SK-N-SH treated with all-trans-retinoic acid at 6 μM for 48 hours (cell line): ENCODE data around the gene UBE2S.

Experiments used
- ARNTL ChIP-seq: fragments of 450-650 bp; formaldehyde crosslinking; IDR thresholded peaks from 2 replicates; pipeline ENCODE4 v1.5.0; 2020; ENCODE audit warnings: low read depth, mild to moderate bottlenecking, moderate library complexity, borderline replicate concordance
- BACH2 ChIP-seq: fragments of 250-450 bp; sonication (Bioruptor Pico); IDR thresholded peaks from 2 replicates; pipeline ENCODE4 v1.9.0; 2021; ENCODE audit warnings: mild to moderate bottlenecking, borderline replicate concordance
- CREB5 ChIP-seq: fragments of 250-450 bp; sonication (Bioruptor Pico); IDR thresholded peaks from 2 replicates; pipeline ENCODE4 v1.5.1; 2020; ENCODE audit warnings: low read depth, mild to moderate bottlenecking, moderate library complexity
- CSDC2 ChIP-seq: fragments of 250-450 bp; sonication (Bioruptor Pico); IDR thresholded peaks from 2 replicates; pipeline ENCODE4 v1.5.0; 2020; ENCODE audit warnings: mild to moderate bottlenecking, moderate library complexity
- ESRRG ChIP-seq: fragments of 250-450 bp; sonication (Bioruptor Pico); IDR thresholded peaks from 2 replicates; pipeline ENCODE4 v1.6.1; 2021; ENCODE audit warnings: mild to moderate bottlenecking
- OSR1 ChIP-seq: fragments of 250-450 bp; sonication (Bioruptor Pico); IDR thresholded peaks from 2 replicates; pipeline ENCODE4 v1.8.0; 2022; ENCODE audit warnings: moderate library complexity, mild to moderate bottlenecking, inconsistent platforms
- PATZ1 ChIP-seq: fragments of 250-450 bp; sonication (Bioruptor Pico); IDR thresholded peaks from 2 replicates; pipeline ENCODE4 v1.8.0; 2020; ENCODE audit warnings: mild to moderate bottlenecking, moderate library complexity, borderline replicate concordance
- PPARA ChIP-seq: fragments of 250-450 bp; sonication (Bioruptor Pico); IDR thresholded peaks from 2 replicates; pipeline ENCODE4 v1.5.0; 2020; ENCODE audit warnings: mild to moderate bottlenecking, borderline replicate concordance
- RARB ChIP-seq: fragments of 250-450 bp; sonication (Bioruptor Pico); IDR thresholded peaks from 2 replicates; pipeline ENCODE4 v1.8.0; 2021; ENCODE audit warnings: mild to moderate bottlenecking, moderate library complexity
- SNAI2 ChIP-seq: fragments of 250-450 bp; sonication (Bioruptor Pico); IDR thresholded peaks from 2 replicates; pipeline ENCODE4 v1.5.0; 2020; ENCODE audit warnings: mild to moderate bottlenecking, moderate library complexity
- TOX ChIP-seq: fragments of 250-450 bp; sonication (Bioruptor Pico); IDR thresholded peaks from 2 replicates; pipeline ENCODE4 v1.8.0; 2021; ENCODE audit warnings: mild to moderate bottlenecking, moderate library complexity, borderline replicate concordance
- ZFP3 ChIP-seq: fragments of 250-450 bp; sonication (Bioruptor Pico); IDR thresholded peaks from 2 replicates; pipeline ENCODE4 v1.5.0; 2020; ENCODE audit warnings: mild to moderate bottlenecking, moderate library complexity
- ZNF565 ChIP-seq: fragments of 450-650 bp; formaldehyde crosslinking; conservative IDR thresholded peaks from 2 replicates; pipeline ENCODE4 v1.5.0; 2020; ENCODE audit warnings: low read depth, mild to moderate bottlenecking, moderate library complexity
- TF ChIP-seq, protein P1 (sequence below): fragments of 250-450 bp; sonication (Bioruptor Pico); IDR thresholded peaks from 2 replicates; pipeline ENCODE4 v1.5.0; 2020; ENCODE audit warnings: mild to moderate bottlenecking, moderate library complexity

DNA sequence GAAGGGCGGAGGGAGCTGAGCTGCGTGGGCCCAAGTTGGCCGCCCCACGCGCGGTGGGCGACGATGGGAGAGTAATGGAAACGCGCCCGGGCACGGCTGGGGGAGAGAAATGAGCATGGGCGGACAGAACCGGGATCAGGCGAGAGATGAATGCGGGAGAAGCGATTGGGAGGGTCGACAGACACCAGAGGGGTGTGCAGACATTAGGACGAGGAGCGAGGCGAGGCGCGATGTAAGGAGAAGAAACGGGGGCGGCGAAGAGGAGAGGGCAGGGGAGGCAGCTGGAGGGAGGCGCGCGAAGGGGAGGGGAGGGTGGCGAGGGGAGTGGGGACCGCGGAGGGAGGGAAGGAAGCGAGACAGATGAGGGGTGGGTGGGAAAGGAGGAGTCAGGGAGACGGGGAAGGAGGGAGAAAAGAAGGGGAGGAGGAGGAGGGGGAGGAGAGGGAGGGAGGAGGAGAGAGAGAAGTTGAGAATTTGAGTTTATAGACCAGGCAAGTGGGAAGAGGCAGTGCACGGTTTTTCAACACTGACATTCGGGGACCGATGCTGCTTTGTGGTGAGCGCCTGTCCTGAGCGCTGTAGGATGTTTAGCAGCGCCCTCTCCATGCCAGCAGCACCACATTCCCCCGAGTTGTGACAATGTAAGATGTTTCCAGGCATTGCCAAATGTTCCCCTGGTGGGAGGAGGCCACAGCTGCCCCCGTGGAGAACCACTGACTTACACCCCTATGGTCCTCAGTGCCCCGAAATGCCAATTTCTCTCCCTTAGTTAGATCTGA is 35.6 kb upstream of the UBE2S start, which contains the start of gene SHISA7:
- TF ChIP-seq CREB5 (CRISPR knock-in tag), result no peak
- TF ChIP-seq OSR1 (CRISPR knock-in tag), result no peak
- TF ChIP-seq, protein P1, sequence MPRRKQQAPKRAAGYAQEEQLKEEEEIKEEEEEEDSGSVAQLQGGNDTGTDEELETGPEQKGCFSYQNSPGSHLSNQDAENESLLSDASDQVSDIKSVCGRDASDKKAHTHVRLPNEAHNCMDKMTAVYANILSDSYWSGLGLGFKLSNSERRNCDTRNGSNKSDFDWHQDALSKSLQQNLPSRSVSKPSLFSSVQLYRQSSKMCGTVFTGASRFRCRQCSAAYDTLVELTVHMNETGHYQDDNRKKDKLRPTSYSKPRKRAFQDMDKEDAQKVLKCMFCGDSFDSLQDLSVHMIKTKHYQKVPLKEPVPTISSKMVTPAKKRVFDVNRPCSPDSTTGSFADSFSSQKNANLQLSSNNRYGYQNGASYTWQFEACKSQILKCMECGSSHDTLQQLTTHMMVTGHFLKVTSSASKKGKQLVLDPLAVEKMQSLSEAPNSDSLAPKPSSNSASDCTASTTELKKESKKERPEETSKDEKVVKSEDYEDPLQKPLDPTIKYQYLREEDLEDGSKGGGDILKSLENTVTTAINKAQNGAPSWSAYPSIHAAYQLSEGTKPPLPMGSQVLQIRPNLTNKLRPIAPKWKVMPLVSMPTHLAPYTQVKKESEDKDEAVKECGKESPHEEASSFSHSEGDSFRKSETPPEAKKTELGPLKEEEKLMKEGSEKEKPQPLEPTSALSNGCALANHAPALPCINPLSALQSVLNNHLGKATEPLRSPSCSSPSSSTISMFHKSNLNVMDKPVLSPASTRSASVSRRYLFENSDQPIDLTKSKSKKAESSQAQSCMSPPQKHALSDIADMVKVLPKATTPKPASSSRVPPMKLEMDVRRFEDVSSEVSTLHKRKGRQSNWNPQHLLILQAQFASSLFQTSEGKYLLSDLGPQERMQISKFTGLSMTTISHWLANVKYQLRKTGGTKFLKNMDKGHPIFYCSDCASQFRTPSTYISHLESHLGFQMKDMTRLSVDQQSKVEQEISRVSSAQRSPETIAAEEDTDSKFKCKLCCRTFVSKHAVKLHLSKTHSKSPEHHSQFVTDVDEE (CRISPR knock-in tag), result no peak
- TF ChIP-seq CSDC2 (CRISPR knock-in tag), result no peak
- no peak for TF ChIP-seq PPARA (CRISPR knock-in tag)
- TF ChIP-seq ARNTL (CRISPR knock-in tag), result no peak
- TF ChIP-seq ESRRG (CRISPR knock-in tag), result no peak
- no peak for TF ChIP-seq SNAI2 (CRISPR knock-in tag)
- TF ChIP-seq RARB (CRISPR knock-in tag), result no peak
- TF ChIP-seq ZFP3 (CRISPR knock-in tag), result no peak
- TF ChIP-seq PATZ1 (CRISPR knock-in tag), result no peak
- no peak for TF ChIP-seq TOX (CRISPR knock-in tag)
- no peak for TF ChIP-seq BACH2 (CRISPR knock-in tag)
- TF ChIP-seq ZNF565 (CRISPR knock-in tag), result no peak
